Measurements from ENCODE around the gene PODXL.

DNA sequence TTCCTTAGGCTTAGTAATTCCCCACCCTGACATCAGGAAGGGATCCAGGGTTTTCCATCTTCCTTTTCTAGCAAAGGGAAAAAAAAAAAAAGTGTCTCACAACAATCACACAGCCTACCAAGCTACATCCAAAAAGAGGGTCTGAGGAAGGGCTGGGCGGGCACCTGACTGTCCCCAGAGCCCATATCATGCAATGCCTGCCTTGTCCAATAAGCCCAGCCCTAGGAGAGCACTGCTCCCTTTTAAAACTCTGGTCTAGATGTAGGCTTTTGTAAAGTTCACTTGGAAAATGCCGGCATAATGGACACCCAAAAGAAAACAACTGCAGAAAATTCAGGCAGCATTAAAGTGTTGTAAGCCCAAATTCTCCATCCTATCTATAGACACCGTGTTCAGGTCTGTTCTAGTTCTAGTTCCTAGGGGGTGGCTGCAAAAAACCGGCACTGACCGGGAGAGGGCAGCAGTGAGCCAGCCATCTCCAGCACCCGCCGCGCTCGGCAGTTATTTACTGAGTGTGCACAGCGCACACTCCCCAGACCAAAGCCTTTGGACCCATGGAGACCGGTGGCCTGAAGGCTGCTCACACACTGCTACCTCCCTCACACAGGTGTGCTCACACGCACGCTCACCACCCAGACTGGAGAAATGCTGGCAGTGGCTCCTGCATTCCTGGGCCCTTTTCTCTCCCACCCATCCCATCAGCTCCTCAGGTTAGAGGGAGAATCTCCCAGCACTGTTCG, 48.7 kb downstream of the PODXL start:
- TF ChIP-seq, protein P1, sequence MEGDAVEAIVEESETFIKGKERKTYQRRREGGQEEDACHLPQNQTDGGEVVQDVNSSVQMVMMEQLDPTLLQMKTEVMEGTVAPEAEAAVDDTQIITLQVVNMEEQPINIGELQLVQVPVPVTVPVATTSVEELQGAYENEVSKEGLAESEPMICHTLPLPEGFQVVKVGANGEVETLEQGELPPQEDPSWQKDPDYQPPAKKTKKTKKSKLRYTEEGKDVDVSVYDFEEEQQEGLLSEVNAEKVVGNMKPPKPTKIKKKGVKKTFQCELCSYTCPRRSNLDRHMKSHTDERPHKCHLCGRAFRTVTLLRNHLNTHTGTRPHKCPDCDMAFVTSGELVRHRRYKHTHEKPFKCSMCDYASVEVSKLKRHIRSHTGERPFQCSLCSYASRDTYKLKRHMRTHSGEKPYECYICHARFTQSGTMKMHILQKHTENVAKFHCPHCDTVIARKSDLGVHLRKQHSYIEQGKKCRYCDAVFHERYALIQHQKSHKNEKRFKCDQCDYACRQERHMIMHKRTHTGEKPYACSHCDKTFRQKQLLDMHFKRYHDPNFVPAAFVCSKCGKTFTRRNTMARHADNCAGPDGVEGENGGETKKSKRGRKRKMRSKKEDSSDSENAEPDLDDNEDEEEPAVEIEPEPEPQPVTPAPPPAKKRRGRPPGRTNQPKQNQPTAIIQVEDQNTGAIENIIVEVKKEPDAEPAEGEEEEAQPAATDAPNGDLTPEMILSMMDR (IDR thresholded peaks at IDR 0.05): peak in 1 of 3 donors; percentile 55
- no peak for TF ChIP-seq POLR2A (IDR thresholded peaks at IDR 0.05)
